GM12891 (cell line): ENCODE measurements around the gene C4orf50.

Experiments
- PAX5 ChIP-seq: IDR thresholded peaks from 2 replicates; pipeline ENCODE4 v1.6.1; 2011; ENCODE audit warnings: low read length, moderate library complexity, mild to moderate bottlenecking; ENCODE audit not compliant: insufficient read depth, severe bottlenecking
- POLR2A ChIP-seq: IDR thresholded peaks from 2 replicates; pipeline ENCODE4 v1.6.1; 2011; ENCODE audit warnings: low read depth, low read length, control low read depth
- POLR2AphosphoS5 ChIP-seq: IDR thresholded peaks from 2 replicates; pipeline ENCODE4 v1.6.1; 2011; ENCODE audit warnings: low read depth, low read length, control low read depth
- POU2F2 ChIP-seq: IDR thresholded peaks from 2 replicates; pipeline ENCODE4 v1.6.1; 2011; ENCODE audit warnings: low read depth, mild to moderate bottlenecking, control low read depth, low read length, moderate library complexity
- SPI1 ChIP-seq: IDR thresholded peaks from 2 replicates; pipeline ENCODE4 v1.6.1; 2011; ENCODE audit warnings: low read depth, low read length, control low read depth
- TAF1 ChIP-seq: IDR thresholded peaks from 2 replicates; pipeline ENCODE4 v1.6.1; 2011; ENCODE audit warnings: low read depth, low read length, control low read depth

GRCh38 chr4:5952975-5953951, 65.0 kb downstream of the C4orf50 start:
- TF ChIP-seq POLR2A = no peak
- no peak for TF ChIP-seq POU2F2
- no peak for TF ChIP-seq POLR2AphosphoS5
- no peak for TF ChIP-seq SPI1
- no peak for TF ChIP-seq TAF1
- no peak for TF ChIP-seq PAX5
